NCI-H226 (cell line): Measurements from ENCODE around the gene GAS6.
A peak's percentile ranks its signal among the peaks of the same experiment; 100 is the strongest.
"Not testable (repeated sequence)": the region's sequence is repeated elsewhere in the genome, so short reads cannot be mapped to it uniquely, and the experiment has no call there.

Source experiments
- DNase-seq: peaks from one replicate; pipeline ENCODE4 v3.0.0-alpha.2; 2015

Gene GAS6

DNA sequence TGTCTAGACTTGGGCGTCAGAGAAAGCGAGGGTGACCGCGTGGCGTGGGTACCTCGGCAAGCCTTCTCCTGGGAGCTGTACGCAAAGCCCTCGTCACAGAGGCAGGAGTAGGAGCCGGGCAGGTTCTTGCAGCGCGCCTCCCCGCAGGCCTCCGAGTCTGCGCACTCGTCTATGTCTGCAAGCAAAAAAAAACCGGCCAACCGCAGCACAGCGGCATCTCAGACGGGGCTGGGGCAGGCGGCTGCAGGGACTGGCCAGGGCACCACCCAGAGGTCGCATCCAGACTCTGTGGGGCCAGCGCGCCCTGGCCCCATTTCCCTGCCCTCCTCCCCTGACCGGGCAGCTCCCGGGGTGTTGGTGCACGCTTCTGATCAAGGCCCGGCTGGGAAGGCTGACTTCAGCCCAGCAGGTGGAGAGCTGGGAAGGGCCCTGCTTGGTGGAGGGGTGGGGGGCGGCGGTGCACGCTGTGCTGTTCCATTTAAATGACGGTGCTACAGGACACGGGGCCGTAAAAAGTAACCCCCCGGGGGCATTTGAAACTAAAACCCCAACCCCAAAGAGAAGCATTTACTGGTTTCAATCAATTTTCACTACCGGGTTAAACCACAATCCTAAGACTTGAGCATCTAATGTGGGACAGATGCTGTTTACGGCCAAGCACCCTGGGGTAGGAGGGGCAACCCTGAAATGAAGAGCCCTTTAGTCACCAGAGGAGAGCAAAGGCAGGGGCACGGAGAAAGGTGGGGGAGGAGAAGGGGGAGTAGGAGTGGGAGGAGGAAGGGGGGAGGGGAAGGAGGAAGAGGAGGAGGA, 28.2 kb downstream of the GAS6 start:
- DNase-seq = no peak

DNA sequence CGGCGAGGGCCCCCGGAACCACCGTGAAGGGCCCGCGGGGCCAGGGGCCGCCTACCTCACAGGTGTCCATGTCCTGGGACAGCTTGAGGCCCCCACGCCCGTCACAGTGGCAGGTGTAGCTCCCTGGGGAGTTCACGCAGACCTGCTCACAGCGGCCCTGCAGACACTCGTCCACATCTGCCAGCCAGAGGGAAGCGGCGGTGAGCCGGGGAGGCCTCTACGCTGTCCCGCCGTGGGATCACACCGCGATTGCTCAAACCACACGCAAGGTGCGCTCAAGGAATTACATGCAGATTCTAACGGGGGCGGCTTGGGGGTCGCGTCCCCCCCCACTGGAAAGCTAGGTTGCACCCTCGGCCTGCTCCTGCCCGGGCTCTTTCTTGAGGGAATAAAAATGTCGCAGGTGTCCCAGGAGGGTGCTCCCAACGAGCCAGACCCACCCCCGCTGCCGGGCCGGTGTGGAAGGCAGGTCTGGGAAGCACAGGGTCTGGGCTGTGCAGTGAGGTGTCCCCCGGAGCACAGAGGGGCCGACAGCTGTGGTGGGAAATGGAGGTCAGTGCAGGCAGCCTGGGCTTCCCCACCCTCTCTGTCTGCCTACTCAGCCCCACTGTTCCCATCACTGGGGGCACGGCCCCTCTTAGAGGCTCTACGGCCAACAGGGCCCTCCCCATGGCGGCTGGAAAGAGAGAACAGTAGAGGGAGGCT, 29.2 kb downstream of the GAS6 start:
- no peak for DNase-seq

DNA sequence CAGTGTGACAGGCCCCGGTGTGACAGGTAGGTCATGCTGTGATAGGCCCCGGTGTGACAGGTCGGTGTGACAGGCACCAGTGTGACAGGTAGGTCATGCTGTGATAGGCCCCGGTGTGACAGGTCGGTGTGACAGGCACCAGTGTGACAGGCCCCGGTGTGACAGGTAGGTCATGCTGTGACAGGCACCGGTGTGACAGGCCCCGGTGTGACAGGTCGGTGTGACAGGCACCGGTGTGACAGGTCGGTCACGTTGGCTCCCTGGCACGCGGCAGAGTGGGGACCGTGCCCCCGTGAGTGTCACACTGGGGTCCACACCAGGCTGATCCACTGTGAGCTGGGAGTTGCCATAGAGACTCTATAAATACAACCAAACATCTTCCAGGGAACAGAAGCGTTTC, 29.9 kb downstream of the GAS6 start:
- not testable (repeated sequence) for DNase-seq

DNA sequence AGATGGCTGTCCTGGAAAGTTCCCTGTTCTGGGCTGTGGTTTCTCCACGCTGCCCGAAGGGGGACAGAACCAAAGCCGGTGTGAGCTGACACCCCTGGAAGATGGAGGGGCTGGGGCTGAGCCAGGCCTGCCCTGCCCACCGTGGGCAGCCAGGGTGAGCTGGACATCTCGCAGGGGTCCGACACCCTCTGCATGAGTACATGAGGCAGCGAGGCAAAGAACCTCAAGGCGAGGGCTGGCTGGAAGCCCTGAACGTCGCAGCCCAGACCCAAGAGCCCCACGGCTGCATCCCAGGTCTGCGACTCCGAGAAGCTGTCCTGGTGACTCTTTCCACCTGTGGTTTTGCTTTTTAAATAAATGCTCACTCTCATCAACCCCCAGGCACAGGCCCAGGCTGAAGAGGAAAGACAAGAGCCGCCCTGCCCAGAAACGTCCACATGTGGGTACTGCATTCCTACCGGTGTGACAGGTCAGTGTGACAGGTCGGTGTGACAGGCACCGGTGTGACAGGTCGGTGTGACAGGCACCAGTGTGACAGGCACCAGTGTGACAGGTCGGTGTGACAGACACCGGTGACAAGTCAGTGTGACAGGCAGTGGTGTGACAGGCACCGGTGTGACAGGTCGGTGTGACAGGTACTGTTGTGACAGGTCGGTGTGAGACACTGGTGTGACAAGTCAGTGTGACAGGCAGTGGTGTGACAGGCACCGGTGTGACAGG, 30.6 kb downstream of the GAS6 start:
- no peak for DNase-seq

DNA sequence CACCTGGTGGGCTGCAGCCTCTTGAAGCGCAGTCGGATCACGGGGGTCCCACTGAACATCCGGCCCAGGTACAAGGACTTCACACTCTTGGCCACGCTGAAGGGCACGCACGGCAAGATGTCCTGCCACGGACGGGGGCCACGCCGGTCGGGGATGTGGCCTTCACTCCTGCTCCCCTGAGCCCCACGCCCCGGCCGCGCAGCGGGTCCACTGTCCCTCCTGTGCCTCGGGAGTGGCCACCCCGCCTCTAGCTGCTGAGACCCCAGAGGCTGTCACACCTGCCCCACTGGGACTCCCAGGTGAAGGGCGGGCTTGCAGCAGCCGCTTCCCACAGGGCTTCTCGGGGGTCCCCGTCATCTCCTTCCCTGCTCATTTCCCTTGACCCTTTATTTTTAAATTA, 31.2 kb downstream of the GAS6 start:
- DNase-seq = no peak

DNA sequence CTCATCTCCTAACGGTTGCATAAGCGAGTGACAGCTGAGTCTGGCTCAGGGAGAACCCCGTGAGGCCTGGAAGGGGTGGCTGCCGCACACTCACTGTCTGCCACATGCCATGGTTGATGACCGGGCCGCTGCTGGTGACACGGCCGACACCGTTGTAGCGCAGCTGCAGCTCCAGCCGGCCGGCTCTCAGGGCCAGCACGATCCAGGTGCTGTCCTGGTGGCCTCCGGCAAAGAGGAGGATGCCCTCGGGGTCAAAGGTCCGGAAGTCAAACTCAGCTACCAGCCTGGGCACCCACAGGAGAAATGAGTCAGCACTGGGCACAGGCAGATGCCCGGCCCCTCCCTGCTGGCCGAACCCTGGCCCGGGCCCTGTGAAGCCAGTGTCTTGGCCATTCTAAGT, 31.7 kb downstream of the GAS6 start:
- no peak for DNase-seq

DNA sequence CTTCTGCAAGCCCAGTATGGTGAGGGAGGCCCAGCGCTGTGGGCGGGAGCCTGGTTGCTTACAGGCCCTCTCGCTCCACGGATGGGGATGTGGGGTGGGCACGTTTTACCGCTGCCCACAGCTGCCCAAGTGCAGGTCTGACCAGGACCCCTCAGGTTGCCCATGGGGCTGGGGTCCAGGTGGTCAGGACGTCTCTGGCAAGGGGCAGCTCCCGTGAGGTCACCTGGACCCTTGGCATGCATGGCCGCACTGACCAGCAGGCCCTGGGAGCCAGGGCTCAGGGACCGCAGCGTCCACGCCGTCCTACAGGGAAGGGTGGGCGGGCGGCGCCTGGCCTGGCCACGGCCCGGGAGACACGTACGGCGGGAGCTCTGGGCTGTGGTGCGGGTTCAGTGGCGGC, 32.8 kb downstream of the GAS6 start:
- DNase-seq = no peak

DNA sequence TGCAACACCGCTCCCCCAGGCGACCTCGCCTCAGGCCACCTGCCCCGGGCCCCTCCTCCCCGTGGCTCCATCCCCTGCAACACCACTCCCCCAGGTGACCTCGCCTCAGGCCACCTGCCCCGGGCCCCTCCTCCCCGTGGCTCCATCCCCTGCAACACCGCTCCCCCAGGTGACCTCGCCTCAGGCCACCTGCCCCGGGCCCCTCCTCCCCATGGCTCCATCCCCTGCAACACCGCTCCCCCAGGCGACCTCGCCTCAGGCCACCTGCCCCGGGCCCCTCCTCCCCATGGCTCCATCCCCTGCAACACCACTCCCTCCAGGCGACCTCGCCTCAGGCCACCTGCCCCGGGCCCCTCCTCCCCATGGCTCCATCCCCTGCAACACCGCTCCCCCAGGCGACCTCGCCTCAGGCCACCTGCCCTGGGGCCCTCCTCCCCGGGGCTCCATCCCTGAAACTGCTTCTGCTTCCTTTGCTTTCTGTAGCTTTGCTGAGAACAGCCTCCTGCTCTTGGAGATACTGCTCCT, 33.4 kb downstream of the GAS6 start:
- not testable (repeated sequence) for DNase-seq

DNA sequence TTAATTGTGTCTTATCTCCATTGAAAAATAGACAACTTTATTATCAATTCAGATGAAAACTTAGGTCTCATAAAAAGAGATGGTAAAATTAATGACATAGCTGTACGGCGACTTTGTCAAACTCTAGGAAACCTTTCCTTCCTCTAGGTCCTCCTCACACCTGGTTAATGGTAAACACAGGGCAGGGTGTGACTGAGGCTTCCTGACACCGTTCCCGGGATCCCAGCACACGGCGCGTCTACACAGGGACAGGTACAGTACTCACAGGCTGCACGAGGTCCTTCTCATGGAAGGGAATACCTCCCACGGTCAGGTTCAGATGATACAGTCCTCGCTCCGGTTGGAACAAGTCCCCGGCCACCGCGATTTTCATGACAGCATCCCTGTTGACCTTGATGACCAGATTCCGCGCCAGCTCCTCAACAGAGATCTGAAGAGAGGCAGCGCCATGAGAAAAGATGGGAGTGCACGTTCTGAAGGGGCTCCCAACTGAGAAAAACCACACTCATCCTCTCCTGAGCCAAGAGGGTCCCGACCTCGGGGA, 35.5 kb downstream of the GAS6 start:
- DNase-seq = no peak

DNA sequence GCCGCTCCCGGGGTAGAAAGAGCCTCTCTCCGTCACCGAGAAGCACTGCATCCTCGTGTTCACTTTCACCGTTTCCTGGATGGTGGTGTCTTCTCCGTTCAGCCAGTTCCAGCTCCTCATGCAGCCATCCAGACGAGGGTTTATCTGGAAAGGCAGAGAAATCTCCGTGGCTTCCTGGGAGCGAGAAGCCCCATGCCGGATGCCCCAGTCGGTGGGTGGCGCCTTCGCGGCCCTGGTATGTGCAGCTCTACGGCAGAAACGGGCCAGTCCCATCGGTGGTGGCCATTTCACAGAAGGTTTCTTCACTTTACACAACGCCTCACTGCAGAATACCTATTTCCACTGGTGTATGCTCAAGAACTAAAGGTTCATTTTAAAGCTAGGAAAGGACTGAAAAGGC, 36.9 kb downstream of the GAS6 start:
- no peak for DNase-seq

DNA sequence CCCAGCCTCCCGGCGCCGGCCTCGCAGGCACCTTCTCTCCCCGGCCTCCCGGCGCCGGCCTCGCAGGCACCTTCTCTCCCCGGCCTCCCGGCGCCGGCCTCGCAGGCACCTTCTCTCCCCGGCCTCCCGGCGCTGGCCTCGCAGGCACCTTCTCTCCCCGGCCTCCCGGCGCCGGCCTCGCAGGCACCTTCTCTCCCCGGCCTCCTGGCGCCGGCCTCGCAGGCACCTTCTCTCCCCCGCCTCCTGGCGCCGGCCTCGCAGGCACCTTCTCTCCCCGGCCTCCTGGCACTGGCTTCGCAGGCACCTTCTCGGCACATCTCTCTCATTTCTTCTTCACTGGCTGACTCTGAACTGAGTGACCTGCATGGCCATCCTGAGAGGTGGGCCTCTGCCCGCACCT, 37.4 kb downstream of the GAS6 start:
- not testable (repeated sequence) for DNase-seq

DNA sequence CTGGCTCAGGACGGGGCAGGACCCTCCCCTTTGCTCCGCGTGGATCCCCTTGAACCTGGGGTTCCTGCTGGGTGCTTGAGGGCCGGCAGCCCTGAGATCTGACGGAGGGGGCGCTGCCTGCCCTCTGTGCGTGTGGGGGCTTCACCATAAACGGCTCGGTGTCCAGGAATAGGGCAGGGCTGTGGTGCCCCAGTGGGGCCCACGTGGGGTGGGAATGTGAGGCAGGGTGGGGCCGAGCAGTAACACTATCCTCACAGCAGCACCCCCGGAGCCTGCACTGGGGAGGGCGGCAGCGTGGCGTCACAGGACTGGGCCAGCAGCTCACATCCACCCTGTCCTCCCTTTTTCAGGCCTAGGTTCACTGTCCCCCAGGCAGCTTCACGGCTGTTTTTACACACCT, 38.0 kb downstream of the GAS6 start:
- DNase-seq = no peak

DNA sequence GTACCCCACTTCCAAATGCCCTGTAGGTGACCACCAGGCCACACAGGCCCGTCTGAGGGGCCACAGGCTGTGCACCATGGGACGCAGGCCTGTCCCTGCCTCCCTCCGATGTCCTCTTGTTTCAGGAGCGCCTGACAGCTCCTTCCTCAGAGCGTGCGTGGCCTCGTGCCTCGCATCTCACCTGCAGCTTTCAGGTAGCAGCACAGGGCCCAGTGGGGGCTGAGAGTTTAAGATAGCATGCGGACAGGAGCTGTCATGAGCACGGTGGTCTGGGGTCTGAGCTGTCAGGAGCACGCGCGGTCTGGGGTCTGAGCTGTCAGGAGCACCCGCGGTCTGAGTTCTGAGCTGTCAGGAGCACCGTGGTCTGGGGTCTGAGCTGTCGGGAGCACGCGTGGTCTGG, 40.1 kb downstream of the GAS6 start:
- DNase-seq = no peak

DNA sequence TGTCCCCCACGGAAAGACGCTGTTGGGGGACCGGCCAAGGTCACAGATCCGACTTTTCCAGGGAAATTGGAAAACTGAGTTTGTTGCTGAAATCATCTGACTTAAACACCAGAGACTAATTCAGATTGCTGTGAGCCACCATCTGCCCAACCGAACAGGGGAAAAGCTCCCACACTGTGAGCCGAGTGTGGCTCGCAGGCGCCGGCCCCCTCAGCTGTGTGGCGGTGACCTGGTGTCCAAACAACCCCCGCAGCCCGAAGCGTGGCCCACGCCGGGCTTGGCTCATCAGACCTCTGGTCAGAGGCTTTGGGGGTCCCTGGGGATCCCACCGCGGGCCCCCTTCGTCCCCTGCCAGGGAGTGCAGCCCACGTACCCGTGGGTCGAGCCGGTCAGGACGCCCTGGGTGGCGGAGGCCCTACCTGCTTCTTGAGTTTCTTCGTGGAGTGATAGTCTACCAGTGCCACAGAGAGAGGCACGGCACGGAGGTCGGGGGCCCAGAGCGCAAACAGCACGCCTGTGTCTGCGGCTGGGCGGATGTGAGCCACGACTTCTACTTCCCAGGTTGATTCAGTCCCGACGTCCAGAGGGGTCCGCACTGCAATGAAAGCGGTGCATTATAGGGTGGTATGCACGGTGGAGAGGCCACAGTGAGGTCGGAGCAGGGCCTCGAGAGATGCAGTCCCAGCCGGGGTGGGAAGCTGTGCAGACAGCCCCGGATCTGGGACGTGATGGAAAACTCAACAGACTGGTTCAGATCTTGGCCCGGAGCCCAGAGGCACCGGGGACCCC, 40.7 kb downstream of the GAS6 start:
- DNase-seq = no peak

DNA sequence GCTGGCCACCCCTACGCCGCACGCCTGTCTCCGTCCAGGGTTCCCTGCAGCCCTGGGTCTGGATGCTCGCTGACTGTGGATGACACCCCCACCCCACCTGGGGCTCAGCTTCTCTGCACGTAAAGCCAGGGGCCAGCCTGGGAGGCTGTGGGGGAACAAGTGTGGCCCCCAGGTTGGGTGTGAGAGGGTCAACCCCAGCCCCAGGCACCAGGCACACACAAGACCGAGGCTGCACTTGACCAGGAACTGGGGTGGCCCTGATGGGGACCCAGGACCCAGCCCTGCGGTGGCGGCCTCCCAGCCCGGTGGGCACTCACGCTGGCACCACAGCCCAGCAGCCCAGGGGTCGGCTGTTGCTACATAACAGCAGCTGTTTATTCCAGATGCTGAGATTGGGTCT, 41.6 kb downstream of the GAS6 start:
- DNase-seq = no peak

DNA sequence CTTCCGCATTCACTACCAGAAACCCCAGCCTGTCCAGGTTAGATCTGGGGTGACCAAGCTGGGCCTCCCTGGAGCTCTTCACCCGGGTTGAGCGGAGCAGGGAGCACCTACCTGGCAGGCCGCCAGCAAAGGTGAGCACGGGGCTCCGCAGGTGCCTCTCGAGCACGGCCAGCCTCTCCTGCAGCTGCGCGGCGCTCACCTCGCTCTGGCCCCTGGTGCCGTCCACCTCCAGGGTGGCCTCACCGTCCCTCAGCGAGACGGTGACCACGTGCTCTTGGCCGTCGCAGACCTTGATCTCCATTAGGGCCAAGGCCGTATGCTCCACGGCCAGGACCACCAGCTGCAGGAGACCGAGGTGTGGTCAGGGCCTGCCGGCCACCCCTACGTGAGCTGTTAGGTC, 42.0 kb downstream of the GAS6 start:
- DNase-seq = no peak

DNA sequence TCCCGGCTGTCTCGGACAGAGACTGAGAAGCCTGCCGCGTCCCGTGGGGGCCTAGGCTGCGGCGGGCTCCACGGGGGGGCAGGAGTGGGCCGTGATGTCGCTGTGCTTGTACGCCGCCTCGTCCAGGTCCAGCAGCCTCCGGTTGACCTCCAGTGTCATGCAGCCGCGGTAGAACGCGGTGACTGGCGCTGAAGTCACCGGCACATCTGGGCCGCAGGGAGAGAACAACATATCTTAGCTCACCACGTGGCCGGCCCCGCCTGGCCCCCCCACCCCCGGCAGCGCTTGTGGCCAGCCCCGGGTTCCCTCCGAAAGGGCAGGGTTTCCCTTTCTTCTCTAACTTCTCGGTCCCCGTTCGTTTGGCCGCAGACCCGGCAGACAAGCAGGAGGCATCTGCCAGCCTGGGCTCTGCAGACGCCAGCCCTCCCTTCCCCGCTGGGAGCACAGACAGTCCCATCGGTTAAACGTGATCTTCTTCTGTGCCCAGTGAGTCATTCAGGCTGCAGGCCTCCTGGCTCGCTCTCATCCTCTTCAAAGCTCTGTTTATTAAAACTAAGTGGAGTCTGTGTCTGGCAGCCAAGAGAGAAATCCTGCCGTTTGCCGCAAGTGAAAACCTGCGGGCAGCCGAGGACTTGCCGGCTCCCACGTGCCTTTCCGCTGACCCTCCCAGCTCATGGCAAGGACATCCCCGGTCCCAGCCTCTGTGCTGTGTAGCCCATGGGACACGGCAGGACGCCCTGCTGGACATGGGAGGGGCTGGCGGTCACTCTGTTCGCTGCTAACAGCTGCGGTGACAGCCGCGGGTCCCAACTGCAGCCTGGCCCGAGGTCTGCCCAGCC, 42.8 kb downstream of the GAS6 start:
- peak; percentile 84 for DNase-seq

DNA sequence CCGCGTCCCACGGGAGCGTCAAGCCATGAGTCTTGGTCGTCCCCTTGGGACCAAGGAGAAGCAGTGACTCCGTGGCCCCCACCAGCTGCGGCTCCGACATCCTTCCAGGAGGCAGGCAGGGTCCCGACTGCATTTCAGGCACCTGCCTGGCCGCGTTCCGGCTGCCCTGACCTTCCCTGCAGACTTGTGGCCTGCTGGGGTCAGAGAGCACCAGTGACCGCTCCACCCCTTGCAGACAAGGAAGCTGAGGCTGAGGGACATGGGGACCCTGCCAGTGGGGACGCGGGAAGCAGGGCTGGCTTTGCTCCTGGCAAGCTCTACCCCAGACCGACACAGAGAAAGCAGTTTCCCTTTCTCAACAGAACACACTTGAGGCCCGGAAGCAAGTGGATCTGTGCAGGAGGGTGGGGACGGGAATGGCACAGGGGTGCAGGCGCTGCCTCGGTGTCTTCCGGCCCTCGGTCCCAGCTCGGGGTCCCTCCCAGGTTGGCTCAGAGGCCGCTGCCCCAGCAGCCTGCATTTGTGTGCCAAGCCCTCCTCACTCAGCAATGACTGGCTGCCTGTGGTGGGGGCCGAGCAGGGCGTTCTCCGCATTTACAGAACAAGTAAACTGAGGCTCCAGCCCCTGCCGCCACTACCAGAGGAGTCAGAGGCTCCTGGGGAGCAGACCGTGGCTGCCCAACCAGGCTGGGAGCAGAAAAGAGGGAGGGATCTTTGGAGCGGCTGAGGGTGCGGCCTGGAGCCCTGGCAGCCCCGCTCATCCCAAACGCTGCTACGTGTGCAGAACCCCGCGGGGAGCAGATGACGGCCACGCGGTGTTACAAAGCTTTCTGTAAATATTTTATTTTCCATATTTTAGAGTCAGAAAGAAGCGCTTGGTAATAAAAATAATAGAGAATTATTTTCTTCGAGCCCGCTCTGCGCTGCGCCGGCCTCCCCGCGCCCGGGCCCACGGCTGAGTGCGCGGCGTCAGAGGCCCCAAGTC, 43.9 kb downstream of the GAS6 start:
- DNase-seq = no peak

DNA sequence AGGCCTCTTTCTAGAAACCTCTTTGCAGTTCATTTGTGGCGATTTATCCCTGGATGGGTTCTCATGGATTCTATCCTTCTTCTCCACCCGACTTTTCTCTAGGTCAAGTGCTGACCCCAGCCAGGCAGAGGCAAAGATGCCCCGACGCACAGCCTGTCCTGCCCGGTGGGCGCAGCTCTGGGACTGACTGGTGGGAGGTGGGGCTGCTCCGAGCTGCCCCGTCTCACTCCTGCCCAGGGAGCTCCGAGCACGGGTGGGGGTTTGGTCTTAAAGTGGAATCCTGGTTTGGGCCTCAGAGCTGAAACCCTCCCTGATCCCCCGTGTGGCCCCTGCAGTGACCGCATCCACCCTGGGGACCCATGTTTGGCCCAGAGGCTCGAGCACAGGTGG, 44.5 kb downstream of the GAS6 start:
- DNase-seq = no peak

DNA sequence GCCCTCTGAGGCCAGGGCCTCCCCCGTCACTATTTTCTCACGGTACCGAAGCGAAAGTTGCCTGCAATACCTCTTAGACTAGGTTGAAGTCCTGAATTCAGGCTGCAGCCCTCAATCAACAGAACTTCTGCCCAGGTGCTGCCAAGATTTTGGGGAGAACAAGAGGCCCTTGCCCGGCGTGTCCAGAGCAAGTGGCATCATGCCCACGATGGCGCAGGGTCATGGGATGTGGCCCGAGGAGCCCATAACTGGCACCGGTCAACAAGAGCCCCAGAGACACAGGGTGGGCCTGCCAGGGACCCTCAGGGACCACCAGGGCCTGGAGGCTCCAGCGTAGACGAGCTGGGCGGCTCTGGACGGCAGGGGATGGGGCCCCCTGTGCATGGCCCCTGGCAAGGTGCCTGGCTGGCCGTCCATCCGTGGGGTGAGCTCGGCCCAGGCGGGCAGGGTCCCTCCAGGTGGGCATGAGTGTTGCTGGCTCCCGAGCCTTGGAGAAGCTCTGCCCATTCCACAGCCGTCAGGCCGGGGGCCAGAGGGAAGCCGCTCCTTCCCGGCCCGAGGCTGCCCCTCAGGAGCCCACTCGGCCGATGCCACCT, 45.1 kb downstream of the GAS6 start:
- DNase-seq = no peak
